Ureter (tissue), 1 donor: ENCODE measurements around the gene TAF4. TPM values are rescaled to one million over a fixed set of nuclear protein-coding genes. Genes with fewer than 3 reads are reported as not detected.
"Not testable (repeated sequence)": the region's sequence is repeated elsewhere in the genome, so short reads cannot be mapped to it uniquely, and the experiment has no call there.

ENCODE experiments used
- DNase-seq: peaks from one replicate; pipeline ENCODE4 v3.0.0-alpha.2; 2020; ENCODE audit warnings: low spot score
- total RNA-seq: library from RNA; stranded (reverse); gene quantifications from one replicate; pipeline ENCODE4 v1.2.4, GENCODE V29; 2023
- donor health status: DM: yes; HTN: yes; CAD: no.

TAF4 gene, protein sequence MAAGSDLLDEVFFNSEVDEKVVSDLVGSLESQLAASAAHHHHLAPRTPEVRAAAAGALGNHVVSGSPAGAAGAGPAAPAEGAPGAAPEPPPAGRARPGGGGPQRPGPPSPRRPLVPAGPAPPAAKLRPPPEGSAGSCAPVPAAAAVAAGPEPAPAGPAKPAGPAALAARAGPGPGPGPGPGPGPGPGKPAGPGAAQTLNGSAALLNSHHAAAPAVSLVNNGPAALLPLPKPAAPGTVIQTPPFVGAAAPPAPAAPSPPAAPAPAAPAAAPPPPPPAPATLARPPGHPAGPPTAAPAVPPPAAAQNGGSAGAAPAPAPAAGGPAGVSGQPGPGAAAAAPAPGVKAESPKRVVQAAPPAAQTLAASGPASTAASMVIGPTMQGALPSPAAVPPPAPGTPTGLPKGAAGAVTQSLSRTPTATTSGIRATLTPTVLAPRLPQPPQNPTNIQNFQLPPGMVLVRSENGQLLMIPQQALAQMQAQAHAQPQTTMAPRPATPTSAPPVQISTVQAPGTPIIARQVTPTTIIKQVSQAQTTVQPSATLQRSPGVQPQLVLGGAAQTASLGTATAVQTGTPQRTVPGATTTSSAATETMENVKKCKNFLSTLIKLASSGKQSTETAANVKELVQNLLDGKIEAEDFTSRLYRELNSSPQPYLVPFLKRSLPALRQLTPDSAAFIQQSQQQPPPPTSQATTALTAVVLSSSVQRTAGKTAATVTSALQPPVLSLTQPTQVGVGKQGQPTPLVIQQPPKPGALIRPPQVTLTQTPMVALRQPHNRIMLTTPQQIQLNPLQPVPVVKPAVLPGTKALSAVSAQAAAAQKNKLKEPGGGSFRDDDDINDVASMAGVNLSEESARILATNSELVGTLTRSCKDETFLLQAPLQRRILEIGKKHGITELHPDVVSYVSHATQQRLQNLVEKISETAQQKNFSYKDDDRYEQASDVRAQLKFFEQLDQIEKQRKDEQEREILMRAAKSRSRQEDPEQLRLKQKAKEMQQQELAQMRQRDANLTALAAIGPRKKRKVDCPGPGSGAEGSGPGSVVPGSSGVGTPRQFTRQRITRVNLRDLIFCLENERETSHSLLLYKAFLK
- total RNA-seq, result 31.3 TPM

- peak; percentile 80 for DNase-seq
Observed at GRCh38 chr20:62065674-62066338, at the start of gene TAF4. TSS of gene TAF4 (minus strand) at chr20:62065881. CDS start at chr20:62065810, 71 bp downstream.

- no peak for DNase-seq
Observed at GRCh38 chr20:62114894-62115293, 49.2 kb upstream of the TAF4 start.

GRCh38 chr20:62112368-62112767 is 46.7 kb upstream of the TAF4 start:
- no peak for DNase-seq

DNA sequence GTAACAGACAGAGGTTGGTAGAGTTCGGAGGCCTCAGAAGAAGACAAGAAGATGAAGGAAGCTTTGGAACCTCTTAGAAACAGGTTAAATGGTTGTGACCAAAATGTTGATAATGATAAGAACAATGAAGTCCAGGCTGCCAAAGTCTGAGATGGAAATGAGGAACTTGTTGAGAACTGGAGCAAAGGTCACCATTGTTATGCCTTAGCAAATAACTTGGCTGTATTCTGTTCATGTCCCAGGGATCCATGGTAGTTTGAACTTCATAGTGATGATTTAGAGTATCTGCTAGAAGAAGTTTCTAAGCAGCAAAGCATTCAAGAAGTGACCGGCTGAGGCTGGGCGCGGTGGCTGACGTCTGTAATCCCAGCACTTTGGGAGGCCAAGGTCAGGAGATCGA is 45.5 kb upstream of the TAF4 start:
- DNase-seq, result no peak

DNA sequence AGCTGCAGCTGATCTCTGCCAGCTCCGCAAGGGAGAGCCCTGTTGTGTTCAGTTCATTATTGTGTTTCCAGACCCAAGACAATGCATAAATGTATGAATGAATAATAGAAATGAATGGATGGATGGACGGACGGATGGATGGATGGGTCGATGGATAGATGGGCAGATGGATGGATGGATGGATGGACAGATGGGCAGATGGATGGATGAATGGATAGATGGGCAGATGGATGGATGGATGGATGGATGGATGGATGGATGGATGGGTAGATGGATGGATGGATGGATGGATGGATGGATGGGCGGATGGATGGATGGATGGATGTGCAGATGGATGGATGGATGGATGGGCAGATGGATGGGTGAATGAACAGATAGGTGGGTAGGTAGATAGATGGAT is 39.9 kb upstream of the TAF4 start:
- DNase-seq, result no peak

- no peak for DNase-seq
Observed at GRCh38 chr20:62104791-62105345, 39.2 kb upstream of the TAF4 start.

DNA sequence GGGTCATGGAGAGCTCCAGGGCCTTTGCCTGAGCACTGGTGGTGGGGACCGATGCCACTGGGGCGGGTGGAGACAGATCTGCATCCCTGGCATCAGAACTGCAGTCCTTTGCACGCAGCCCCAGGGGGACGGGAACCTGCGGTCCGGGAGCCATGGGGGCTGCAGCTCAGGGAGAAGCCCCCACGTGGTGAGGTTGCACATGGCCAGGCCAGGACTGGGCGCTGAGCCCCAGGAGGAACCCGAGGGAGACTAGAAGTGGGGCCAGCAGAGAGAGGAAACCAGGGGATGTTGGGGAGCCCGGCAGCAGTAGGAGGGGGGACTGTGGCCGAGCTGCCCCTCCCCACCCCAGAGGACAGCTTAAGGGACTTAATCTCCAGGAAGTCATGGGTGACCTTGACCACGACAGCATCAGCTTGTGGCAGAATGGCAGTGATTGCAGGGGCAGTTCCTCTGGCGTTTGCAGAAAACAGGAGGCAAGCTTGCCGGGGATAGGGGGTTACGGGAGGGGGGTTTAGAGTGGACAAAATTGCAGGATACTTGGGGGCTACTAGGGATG is 38.6 kb upstream of the TAF4 start:
- no peak for DNase-seq

- DNase-seq, result no peak
Observed at GRCh38 chr20:62103508-62104233, 38.0 kb upstream of the TAF4 start.

GRCh38 chr20:62101078-62101477 is 35.4 kb upstream of the TAF4 start:
- no peak for DNase-seq

- DNase-seq, result no peak
Observed at GRCh38 chr20:62097881-62098407, 32.3 kb upstream of the TAF4 start.

DNA sequence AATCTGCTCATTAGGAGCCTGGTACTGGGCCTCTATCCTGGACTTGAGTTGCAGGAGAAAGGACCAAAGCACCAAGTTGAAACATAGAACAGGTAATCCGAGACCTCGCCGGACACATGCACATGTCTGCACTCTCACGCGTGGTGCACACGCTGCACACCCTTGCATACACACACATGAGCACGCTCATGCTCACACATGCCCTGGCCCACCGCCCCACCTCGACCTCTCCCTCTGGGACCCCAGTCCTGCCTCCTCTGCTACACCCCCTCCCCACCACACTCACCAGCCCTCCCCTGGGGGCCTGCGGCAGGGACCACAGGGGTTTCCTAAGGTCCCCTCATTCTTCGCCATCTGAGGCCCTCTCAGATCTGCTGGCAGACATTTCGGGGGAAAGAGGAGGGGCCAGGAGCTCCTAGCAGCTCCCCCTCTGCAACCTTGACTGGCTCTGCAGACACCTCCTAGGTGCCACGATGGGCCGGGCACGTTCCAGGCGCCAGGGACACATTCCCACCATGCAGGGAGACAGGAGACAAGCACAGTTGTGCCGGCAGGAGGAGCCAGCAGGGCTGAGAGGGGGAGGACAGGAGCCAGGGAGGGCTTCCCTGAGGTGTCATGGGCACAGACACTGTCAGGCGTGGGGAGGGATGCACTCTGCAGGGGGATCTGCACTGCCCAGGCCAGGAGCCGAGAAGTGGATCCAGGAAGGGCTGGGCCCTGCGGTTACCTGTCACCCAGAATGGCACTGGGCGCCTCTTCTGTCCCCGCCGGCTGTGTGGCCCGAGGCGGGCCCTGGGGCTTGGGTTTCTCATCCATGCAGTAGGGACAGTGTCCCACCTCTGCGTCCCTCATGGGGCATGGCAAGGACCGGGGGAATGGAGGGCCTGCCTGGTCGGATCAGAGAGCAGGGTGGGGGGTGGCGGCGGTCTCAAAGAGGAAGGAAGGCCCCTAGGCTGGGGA is 31.0 kb upstream of the TAF4 start:
- no peak for DNase-seq

GRCh38 chr20:62089393-62089792 is 23.7 kb upstream of the TAF4 start:
- no peak for DNase-seq

DNA sequence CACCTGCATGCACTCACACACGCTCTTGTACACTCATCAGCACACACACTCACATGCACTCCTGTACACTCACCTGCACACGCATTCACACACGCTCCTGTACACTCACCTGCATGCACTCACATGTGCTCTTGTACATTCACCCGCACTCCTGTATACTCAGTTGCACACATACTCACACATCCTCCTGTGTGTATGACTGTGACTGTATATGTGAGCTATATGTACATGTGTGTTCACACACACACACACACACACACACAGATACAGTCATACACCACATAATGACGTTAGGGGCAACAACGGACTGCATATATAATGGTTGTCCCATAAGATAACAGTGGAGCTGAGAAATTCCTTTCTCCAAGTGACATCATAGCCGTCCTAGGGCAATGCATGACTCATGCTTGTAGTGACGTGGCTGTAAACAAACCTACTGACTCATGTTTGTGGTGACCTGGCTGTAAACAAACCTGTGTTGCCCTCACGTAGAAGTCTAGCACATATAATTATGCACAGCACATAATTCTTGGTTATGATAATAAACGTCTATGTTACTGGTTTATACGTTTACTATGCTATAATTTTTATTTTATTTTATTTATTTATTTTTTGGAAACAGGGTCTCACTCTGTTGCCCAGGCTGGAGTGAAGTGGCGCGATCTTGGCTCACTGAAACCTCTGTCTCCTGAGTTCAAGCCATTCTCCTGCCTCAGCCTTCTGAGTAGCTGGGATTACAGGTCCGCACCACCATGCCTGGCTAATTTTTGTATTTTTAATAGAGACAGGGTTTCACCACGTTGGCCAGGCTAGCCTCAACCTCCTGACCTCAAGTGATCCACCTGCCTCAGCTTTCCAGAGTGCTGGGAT is 22.8 kb upstream of the TAF4 start:
- DNase-seq, result no peak

DNA sequence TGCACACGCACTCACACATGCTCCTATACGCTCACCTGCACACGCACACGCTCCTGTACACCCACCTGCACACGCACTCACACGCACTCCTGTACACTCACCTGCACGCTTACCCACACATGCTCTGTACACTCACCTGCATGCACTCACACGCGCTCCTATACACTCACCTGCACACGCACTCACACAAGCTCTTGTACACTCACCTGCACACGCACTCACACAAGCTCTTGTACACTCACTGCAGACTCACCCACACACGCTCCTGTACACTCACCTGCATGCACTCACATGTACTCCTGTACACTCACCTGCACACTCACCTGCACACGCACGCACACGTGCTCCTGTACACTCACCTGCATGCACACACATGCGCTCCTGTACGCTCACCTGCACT is 22.0 kb upstream of the TAF4 start:
- no peak for DNase-seq

- DNase-seq, result no peak
Observed at GRCh38 chr20:62087227-62087626, 21.5 kb upstream of the TAF4 start.

DNA sequence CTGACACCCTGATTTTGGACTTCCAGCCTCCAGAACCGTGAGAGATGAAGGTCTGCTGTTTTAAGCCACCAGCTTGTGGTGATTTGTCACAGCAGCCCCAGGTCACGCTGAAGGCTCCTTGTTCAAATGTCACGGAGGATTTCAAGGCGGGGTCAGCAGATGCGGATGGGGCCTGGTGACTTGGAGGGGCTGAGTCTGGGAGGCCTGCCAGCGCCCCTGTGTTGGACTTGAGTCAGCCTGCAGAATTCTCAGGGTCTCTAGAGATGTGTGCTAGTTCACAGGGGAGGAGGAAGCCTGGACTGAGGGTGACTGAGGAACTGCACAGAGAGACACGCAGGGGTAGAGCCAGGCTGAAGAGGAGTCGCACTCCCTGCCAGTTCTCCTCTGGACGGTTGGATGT is 19.5 kb upstream of the TAF4 start:
- DNase-seq, result no peak

- not testable (repeated sequence) for DNase-seq
Observed at GRCh38 chr20:62084224-62084623, 18.5 kb upstream of the TAF4 start.

DNA sequence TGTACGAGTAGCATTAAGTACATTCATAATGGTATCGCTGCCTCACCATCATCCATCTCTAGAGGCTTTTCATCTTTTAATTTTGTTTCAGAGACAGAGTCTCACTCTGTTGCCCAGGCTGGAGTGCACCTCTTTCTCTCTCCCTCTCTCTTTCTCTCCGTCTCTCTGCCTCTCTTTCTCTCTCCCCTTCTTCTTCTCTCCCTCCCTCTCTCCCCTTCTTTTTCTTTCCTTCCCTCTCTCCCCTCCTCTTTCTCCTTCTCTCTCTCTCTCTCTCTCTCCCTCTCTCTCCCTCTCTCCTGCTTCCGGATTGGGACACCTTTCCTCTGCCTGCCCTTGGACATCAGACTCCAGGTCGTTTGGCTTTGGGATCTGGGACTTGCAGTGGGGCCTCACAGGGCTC is 17.6 kb upstream of the TAF4 start:
- no peak for DNase-seq
